HG03280 (cell line): ENCODE results near the gene LDLRAD4.
"Not testable (repeated sequence)": the region's sequence is repeated elsewhere in the genome, so short reads cannot be mapped to it uniquely, and the experiment has no call there.

Experiments used
- ATAC-seq: cut with Tn5 transposase; IDR thresholded peaks from one replicate; pipeline ENCODE4 v1.9.1; 2021; ENCODE audit warnings: mild to moderate bottlenecking, moderate library complexity; ENCODE audit not compliant: unreplicated experiment

Gene LDLRAD4

DNA sequence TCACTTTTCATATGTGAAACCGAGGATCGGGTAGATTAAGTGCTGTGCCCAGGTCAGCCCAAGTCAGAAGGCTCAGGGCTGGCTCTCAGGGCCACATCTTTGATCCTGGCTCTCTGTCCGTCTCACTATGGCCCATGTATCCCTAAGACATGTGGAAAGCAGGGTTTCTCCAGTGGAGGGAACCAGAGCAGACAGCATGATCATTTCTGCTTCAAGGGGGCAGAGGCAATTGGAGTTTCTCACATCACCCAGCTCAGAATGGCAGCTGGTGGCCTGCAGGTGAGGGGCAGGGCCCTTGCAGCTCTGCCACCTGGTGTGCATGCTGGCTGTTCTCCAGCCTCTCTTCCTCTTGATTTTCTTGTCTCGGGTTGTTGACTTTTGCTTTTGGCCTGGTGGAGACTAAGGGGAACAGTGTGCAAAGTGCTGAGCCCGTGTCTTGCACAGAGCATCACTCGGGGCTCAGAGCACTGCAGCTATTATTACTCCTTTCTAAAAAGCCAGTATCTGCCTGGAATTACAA, 27.0 kb downstream of the LDLRAD4 start:
- no peak for ATAC-seq

DNA sequence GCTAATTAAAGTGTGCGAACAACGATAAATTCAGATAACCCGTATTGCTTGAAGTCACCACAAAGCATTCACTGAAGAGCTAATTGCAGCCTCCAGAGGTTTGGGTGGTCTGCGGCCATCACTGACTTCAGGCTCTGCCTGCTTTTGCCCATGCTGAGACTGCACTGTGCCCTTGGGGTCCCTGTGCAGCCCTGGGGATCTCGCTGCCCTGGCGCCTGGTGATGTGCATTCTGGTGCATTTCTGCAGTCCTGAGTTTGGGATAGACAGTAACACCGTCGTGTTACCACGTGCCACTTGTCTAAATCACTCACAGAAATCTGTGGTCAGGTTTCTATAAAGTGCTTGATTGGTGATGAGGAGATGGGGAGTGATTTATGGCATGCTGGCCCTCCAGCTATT, 27.6 kb downstream of the LDLRAD4 start:
- ATAC-seq: no peak

DNA sequence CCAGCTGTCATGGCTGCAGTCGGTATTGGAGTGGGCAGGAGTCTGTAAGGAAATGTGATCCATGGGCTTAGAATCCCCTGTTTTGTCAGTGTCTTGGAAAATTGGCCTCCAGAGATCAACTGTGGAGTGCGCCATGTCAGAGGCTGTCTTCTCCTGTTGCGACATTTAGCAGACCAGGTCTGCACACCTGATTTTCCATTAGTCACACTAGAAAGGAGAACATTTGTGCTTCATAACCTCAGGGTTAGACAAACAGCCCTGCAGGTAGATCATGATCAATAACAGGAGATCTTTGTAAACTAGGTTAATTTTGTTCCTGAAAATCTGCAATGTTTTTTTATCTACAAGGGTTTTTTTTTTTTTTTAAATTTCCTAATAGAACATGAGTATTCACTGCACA, 28.0 kb downstream of the LDLRAD4 start:
- ATAC-seq: no peak

DNA sequence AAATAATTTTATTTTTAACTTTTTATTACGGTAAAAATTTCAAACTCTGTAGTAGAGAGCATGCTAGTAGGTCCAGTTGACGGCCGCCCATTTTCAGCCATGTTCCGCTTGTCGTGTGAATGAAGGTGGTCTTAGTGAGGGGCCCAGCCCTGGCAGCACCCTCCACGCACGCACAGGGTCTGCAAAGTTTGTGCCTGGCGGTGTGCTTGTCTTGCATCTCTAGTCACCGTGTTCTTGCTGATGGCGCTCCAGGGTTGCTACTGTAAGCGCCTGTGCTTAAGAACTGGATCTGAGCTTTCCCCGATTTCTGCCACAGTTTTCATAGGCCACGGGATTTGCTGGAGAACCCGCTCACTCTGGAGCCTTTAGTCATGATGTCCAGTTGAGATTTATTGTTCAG, 28.9 kb downstream of the LDLRAD4 start:
- no peak for ATAC-seq

DNA sequence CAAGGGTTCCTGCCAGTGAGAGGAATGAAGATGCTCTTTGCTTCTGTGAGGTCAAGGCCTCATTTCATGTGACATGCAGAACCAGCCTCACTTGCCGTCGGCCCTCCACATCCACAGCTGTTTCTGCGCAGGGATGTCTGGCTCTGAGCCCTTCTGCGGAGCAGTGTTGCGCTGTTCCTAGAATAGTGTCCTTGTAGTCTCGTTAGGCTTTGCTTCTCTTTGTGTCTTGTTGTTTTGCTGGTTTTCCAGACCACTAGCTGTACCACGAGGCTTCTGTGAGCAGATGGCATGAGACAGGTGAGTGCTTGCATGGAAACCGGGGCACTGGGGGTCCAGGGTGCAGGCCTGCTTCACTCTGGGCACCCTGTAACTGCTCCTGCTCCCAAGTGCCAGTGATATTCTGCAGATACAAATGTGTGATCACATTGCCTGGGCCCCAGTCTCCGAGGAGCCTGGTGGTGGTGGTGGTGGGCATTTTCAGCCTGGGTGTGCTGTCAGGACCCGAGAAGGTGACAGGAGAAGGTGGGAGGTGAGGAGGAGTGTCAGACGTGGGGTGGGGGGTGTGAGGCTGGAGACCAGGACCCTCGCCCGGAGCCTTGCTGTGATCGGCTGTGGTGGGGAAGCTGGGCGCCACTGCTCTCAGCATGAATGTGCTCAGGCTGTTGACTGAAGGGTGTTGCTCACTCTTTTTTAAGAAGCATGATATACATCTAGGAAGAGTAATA, 34.3 kb downstream of the LDLRAD4 start:
- no peak for ATAC-seq

DNA sequence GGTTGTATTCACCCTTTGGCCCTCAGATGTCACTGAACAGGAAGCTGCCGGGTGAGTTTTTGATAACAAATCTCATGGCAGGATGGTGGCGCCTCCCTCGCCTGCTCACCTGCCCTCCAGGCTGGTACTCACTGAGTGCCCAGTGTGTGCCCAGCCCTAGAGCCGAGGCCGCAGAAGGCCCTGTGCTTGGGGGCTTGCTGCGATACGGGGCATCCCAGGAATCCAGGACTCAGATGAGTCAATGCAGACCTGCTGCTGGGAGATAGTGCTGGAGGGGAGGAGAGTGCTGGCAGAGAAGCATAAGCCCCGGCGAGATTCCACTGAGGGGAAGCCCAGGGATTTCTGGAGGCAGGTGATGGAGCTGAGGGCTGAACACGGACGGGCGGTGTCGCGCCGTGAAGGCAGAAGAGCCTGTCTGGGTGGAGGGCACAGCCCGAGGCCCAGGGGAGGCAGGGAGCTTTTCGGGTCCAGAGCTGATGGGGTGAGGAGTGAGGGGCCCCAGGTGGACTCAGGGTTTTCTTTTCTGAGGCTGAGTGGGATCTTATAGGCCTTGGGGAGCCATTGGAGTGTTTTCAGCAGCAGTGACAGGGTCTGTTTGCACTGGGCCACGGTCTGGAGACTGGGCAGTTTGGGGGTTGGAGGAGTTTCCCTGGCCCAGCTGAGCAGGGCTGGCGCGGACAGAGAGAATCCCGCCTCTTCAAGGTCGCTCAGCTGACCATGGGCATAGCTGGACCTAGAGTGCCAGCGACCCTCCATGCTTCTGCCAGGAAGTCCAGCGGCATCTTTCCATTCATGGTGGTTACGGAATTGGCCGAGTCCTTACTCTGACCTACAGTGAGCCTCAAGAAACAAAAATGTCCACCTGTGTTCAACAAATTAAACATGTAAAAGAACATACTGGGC, 35.5 kb downstream of the LDLRAD4 start:
- no peak for ATAC-seq

DNA sequence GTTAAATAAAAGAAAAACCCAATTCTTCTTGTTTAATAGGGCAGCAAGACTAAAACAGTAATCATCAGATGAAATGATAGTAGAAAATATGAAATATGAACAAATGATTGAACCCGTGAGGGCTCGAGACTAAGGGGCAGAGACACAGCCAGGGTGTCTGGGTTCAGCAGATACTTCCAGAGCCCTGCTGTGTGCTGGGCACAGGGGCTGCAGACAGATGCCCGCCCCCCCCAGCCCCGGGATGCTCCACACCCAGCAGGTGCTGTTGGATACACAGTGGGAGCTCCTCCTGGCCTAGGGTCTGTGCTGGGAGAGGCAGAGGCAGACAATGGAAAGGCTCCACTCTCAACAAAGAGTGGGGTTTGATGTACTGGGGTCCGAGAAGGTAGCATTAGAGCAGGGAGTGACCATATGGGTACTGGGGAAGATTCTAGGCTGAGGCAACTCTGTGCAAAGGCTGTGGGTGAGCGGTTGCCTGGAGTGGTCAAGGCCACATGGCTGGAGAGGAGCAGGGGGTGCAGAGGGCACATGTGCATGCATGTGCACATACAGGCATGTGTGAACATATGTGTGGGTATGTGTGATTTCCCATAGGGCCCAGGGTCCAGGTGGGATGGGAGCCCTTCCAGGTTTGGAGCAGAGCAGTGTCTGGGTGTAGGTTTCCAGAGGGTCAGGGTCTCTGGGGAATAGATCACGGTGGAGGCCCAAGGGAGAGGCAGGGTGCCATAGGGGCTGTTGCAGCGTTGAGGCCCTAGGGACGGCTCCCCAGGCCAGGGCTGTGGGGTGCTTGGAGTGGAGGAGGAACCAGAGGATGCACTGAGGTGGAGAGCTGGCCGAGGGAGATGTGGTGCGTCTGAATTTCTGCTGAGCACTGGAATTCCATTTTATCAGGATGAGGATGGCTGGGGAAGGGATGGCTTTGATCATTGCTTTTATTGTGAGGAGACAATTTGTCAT, 36.7 kb downstream of the LDLRAD4 start:
- ATAC-seq: no peak

DNA sequence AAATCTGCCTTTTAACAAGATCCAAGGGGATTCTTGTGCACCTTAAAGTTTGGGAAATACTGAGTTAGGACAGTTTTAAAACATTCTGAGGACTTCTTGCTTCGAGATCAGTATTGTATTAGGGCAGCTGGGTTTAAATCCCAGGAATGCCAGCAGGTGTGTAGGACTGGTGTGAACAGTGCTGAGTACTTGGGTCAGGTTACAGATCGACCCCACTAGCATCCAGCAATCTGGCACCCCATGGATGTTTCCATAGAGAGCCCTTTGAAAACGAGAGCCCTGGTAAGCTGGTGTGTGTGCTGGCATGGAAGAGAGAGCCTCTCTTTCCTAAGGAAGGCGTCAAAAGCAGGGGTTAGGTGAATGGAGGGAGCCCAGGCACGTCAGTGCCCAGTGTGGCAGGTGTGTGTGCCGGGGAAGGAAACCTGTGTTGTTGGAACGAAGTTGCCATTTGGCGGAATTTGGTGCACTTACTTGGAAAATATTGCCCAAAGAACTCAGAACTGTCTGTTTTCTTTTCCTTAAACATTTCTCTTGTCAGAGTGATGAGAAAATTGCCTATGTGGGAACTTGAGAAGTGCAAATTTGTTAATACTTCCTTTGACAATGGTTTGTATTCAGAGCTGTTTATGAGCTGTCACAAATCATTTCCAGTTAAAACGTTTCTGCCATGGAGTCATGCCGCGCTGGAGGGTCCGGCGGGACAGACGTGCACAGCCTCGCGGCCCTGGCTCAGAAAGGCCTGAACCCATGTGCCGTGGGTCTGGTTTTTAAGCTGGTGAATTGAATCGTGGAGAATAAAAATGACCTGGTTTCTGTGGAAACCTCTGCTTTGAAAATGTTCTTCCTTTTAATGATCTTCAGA, 38.1 kb downstream of the LDLRAD4 start:
- ATAC-seq: no peak

DNA sequence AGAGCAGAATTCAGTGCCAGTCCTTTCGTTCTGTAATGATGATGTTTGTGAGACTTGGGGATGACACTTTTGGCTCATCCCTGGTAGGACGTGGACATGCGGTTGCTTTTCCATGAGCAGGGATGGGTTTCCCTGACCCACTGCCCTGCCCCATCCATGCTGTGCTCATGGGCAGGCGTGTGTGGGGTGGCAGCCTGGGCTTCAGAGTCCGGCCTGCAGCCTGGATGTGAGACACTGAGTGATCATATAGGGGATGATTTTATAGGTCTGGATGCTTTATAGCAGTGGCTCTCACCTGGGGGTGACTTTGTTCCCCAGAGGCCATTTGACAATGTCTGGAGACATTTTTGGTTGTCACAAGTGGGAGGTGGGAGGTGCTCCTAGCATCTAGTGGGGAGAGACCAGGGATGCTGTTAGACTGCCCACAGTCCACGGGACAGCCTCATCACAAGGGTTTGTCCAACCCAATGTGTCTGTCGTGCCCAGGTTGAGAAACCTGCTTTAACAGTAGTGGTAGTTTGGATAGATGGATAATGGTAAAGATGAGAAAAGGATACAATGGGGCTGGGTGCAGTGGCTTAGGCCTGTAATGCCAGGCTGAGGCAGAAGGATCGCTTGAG, 38.9 kb downstream of the LDLRAD4 start:
- no peak for ATAC-seq

DNA sequence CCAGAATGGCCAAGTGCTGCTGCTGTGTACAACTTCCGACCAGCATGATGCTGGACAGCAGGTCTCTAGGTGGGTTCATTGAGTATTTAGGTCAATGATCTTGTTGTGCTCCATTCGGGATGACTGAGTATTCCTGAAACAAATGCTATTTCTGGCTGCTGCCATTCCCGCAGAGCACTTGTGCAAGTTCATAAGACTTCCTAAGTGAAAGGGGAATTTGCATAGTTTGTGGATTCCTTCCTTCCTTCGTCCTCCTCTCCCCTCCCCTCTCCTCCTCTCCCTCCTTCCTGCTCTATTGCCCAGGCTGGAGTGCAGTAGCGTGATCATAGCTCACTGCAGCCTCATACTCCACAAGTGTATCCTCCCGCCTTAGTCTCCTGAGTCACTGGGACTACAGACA, 40.4 kb downstream of the LDLRAD4 start:
- ATAC-seq: no peak

DNA sequence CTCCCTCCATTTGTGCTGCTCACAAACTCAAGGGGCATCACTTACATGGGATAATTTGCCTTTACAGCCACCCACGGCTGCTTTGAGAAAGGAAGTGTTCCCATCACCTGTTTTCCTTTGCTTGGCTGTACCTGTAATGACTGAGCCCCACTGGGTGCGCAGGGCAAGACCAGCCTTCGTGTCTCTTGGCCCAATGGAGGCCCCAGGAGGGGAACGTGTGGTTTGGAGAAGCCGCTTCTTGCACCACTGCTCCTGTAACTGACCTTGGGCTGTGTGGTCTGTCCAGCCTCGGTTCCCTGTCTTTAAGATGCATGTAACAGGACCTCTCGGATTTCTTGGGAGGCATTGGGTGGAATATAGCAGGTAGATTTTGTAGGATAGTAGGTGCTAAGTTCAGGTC, 41.1 kb downstream of the LDLRAD4 start:
- no peak for ATAC-seq

DNA sequence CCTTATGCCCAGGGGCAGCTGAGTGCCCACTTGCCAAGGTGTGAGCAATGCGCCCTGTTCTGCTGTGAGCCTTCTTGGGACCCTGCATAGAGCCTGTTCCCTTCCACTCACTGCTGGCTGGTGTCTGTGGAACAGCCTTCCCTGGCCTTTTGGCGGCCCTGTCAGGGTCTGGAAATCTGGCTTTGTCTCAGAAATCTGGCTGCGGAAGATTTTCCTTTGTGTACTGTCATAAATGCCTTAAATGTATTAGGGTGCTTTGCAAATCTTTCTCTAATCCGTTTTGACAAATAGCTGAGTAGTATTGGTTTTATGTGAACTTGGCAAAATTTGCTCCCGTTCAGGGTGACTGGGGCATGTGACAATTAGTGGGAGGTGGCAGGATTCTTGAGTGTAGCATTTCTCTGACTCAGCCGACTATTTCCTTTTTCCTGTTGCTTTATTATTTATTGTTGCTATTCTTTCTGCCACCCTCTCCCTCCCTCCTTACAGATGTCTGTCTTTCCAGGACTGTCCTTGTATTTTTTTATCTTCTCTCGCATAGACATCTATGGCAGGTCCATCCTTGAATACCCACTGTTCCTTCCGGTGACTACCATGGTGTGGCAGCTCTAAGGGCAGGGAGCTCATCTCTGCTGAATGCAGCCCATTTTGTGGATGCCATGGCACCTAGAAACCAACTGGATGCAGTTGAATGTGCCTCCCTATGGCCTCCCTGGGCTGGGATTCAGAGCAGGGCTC, 41.8 kb downstream of the LDLRAD4 start:
- ATAC-seq: no peak

DNA sequence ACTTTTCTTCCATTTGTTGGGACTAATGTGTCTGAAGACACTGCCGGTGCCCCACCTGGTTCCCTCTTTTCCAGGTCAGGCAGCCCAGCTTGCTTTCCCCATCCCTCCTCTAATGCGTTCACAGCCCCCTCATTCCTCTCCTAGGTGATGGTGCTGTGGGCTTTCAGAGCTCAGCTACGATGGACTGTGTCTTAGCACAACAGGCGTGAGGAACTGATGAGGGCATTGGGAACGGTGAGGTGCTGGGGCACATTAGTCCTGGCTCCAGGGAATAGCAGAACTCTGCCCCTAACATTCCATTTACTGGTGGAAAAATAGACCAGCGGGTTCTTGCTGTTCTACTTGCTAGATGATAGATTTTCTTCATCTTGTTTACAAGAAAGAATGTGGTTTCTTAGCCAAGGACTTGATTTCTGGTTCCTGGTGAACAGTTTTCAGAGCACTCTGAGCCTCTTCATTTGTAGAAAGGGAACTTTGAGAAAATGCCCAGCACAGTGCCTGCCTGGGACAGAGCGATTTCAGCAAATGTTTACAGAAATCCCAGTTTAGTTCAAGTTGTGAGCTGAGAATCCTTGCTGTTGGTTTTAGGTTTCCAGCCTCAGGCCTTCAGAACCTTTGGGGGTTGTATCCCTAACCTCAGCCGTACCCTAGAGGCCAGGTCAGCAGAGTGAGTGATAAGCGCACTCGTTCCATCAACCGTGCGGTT, 42.5 kb downstream of the LDLRAD4 start:
- no peak for ATAC-seq

DNA sequence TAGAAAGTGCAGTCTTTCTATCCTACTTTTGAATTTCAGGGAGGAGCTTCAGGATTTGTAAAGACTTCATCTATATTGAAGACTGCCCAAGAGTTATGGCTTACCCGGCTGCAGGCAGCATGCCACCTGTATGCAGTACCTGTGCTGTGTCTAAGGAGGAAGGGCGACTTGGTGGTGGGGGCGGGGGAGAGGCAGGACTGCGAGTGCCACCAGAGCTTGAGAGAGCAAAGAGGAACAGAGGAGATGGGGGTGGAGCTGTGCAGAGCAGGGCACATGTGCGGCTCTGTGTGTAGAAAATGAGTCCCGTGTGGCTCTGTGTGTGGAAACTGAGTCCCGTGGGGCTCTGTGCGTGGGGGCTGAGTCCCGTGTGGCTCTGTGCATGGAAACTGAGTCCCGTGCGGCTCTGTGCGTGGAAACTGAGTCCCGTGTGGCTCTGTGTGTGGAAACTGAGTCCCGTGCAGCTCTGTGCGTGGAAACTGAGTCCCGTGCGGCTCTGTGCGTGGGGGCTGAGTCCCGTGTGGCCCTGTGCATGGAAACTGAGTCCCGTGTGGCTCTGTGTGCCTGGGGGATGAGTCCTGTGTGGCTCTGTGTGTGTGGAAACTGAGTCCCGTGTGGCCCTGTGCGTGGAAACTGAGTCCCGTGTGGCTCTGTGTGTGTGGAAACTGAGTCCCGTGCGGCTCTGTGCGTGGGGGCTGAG, 43.2 kb downstream of the LDLRAD4 start:
- no peak for ATAC-seq

DNA sequence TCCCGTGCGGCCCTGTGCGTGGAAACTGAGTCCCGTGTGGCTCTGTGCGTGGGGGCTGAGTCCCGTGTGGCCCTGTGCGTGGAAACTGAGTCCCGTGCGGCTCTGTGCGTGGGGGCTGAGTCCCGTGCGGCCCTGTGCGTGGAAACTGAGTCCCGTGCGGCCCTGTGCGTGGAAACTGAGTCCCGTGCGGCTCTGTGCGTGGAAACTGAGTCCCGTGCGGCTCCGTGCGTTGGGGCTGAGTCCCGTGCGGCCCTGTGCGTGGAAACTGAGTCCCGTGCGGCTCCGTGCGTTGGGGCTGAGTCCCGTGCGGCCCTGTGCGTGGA, 43.8 kb downstream of the LDLRAD4 start:
- not testable (repeated sequence) for ATAC-seq

DNA sequence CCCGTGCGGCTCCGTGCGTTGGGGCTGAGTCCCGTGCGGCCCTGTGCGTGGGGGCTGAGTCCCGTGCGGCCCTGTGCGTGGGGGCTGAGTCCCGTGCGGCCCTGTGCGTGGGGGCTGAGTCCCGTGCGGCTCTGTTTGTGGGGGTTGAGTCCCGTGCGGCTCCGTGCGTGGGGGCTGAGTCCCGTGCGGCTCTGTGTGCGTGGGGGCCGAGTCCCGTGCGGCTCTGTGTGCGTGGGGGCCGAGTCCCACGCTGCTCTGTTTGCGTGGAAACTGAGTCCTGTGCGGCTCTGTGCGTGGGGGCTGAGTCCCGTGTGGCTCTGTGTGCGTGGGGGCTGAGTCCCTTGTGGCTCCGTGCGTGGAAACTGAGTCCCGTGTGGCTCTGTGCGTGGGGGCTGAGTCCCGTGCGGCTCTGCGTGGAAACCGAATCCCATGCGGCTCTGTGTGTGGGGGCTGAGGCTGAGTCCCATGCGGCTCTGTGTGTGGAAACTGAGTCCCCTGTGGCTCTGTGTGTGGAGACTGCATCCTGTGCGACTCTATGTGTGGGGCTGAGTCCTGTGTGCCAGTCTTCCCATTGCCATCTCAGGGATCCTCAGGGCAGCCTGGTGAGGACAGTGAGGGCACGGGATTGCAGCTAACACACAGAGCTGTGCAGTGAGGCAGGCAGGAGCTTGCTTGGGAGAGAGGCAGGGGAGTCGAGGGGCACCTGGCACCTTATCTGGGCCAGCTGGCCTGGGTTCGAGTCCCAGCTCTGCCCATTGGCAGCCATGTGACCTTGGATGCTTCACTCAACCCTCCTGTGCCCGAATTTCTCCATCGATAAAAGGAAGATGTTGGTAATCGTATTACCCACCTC, 44.5 kb downstream of the LDLRAD4 start:
- ATAC-seq: no peak
